ENCODE measurements around the gene HDDC3.
A peak's percentile ranks its signal among the peaks of the same experiment; 100 is the strongest.
"Not testable (repeated sequence)": the region's sequence is repeated elsewhere in the genome, so short reads cannot be mapped to it uniquely, and the experiment has no call there.

HDDC3 gene

GRCh38 chr15:90901175-90902039 lies 30.9 kb downstream of the HDDC3 start:
- H3K4me3 ChIP-seq (ENCODE audit: low read depth, low read length) = peak overlapping the region; percentile 76

DNA sequence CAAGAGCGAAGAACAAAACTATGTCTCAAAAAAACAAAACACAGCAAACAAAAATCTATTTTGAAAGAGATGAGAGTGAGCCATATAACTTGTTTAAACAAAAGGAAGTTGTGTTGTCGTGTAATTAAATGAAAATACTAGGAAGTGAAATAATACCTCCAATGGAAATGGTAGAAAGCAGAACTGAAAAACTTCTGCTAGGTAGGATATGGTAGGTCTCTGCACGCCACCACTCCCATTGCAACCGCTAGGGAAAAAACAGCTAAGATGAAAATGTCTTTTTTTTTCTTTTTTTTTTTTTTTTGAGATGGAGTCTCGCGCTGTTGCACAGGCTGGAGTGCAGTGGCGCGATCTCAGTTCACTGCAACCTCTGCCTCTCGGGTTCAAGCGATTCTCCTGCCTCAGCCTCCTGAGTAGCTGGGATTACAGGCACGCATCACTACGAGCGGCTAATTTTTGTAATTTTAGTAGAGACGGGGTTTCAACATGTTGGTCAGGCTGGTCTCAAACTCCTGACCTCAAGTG lies 35.2 kb downstream of the HDDC3 start:
- not testable (repeated sequence) for H3K4me3 ChIP-seq (ENCODE audit: low read depth, low read length)

More at GRCh38 chr15:90901175-90902039, 30.9 kb downstream of the HDDC3 start:
- TF ChIP-seq CTCF (IDR thresholded peaks at IDR 0.05; ENCODE audit: low read depth, low read length) = no peak

- no peak overlapping the region for H3K4me3 ChIP-seq (ENCODE audit: low read depth, low read length)
- no peak for TF ChIP-seq CTCF (IDR thresholded peaks at IDR 0.05; ENCODE audit: low read depth, low read length)
Measured at GRCh38 chr15:90895571-90896117, 36.7 kb downstream of the HDDC3 start.

- H3K4me3 ChIP-seq (ENCODE audit: low read depth, low read length) = no peak overlapping the region
- TF ChIP-seq CTCF (IDR thresholded peaks at IDR 0.05; ENCODE audit: low read depth, low read length) = peak; percentile 14; the same call in 1 of the 2 replicates
Measured at GRCh38 chr15:90893175-90894090, 38.9 kb downstream of the HDDC3 start.

- TF ChIP-seq CTCF (IDR thresholded peaks at IDR 0.05; ENCODE audit: low read depth, low read length) = no peak
- H3K4me3 ChIP-seq (ENCODE audit: low read depth, low read length) = no peak overlapping the region
Measured at GRCh38 chr15:90892498-90893174, 39.7 kb downstream of the HDDC3 start.

- no peak for TF ChIP-seq CTCF (IDR thresholded peaks at IDR 0.05; ENCODE audit: low read depth, low read length)
Measured at GRCh38 chr15:90892023-90892422, 40.3 kb downstream of the HDDC3 start.

More at GRCh38 chr15:90892023-90892422, 40.3 kb downstream of the HDDC3 start:
- H3K4me3 ChIP-seq (ENCODE audit: low read depth, low read length) = no peak overlapping the region

All from WI38 (cell line).